Dermis blood vessel endothelial cell (primary cell): ENCODE data around the gene SLC27A4. TPM values are rescaled to one million over a fixed set of nuclear protein-coding genes. Genes with fewer than 3 reads are reported as not detected.
"Not testable (repeated sequence)": the region's sequence is repeated elsewhere in the genome, so short reads cannot be mapped to it uniquely, and the experiment has no call there.

Experiments
- DNase-seq: peaks from one replicate; pipeline ENCODE4 v3.0.0; 2010
- total RNA-seq: library from RNA; depleted of rRNA; stranded (reverse); fragments of >200 nt; gene quantifications from 2 replicates; pipeline ENCODE4 v1.2.3, GENCODE V29; 2014

Gene SLC27A4
- total RNA-seq, 1 donor from 2014 or later, result 34.5 TPM

DNA sequence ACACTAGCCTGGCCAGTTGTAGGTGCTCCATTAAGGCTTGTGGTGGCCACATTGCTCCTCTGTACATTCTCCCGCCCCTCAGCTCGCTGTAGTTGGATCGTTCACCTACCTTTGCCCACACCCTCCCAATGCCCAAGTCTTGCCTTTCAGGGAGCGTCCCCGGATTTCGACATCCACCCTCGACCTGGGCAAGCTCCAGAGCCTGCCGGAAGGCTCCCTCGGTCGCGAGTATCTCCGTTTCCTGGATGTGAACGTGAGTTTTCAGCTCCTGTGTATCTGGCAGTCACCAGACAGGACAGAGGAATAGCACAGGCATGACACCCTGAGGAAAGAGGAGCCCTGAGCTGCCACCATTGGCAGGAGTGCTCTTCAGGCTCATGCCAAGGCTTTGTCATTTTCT lies 14.7 kb upstream of the SLC27A4 start:
- DNase-seq, result no peak

DNA sequence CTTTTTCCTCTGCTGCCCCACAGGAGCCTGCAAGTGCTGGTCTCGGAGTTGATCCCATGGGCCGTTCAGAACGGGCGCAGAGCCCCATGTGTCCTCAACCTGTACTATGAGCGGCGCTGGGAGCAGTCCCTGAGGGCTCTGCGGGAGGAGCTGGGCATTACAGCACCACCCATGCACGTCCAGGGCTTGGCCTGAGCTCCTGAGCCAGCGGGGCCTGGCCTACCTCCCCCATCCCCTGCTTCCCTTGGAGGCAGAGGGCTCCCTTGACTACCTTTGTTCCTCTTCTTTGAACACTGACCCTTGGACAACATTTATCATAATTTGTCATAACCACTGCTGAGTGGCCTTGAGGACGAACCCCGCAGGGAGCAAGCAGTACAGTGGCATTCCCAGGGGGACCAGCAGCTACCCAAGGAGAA lies 6.9 kb upstream of the SLC27A4 start:
- DNase-seq, result no peak

DNA sequence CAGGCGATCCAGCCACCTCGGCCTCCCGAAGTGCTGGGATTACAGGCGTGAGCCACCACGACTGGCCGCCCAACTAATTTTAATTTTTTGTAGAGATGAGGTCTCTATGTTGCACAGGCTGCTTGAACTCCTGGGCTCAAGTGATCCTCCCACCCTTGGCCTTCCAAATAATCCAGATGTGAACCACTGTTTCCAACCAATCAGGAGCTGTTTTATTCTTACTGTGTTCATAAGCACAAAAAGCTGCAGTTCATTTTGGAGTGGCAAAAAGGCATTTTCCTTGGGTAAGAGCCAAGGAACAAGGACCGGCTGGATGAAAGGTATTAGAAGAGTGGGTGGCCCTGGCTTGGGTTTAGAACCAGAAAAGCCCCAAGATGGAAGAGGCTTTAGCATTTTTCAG lies 5.2 kb upstream of the SLC27A4 start:
- no peak for DNase-seq

DNA sequence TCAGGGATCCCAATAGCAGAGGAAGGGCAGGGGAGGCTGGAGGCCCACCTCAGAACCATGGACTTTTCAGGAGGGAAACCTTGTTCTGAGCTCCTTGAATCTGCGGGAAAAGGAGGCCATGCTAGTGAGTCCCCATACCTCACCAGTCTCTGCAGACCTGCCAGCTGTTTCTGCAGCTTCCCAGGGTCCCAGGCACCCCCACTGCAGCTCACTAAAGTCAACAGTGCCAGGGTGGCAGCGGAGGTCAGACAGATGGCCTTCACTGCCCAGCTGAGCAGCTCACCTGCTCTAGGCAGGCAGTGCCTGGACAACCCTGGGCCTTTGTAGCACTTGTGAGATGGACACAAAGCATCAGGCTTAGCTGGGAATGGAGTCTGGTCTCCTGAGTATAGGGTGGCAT lies 4.4 kb upstream of the SLC27A4 start:
- DNase-seq, result no peak

- DNase-seq, result no peak
These were observed 2.4 kb upstream of the SLC27A4 start for GRCh38 chr9:128337936-128338335.

- DNase-seq, result not testable (repeated sequence)
These were observed 1.3 kb upstream of the SLC27A4 start for GRCh38 chr9:128338852-128339614.

DNA sequence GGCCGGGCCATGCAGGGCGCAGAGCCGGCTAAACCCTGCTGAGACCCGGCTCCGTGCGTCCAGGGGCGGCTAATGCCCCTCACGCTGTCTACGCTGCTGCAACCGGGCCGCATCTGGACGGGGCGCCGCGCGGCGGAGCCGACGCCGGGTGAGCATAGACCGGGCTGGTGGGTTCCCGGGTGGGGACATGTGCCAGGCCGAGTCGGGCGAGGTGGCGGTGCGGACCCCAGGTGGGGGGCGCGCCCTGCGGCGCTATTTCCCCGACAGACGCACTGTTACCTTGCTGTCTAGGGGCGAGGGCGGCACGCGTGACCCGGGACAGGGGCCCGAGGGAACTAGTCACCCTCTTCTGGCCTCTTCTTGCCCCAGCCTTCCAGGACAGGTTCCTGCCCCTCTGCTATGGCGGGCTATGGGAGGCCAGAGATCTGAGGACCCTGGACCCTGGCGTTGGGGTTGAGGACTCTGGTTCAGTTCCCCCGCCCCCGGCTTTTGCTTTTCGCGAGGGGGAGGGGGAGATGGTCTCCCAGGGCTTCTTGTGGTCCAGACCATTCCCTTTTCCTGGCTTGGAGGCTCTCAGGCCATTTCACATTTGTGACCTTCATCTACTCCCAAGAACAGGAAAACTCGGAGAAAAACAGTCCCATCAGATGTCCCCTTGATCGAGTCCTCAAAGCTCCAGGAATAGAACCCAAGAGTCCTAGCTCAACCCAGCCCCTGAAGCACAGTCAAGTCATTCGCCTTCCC lies 536 bp downstream of the SLC27A4 start:
- DNase-seq, result peak; percentile 18

- DNase-seq, result peak; percentile 86
These were observed 1.1 kb downstream of the SLC27A4 start for GRCh38 chr9:128341435-128341849.

- no peak for DNase-seq
These were observed 2.8 kb downstream of the SLC27A4 start for GRCh38 chr9:128342971-128343680.

DNA sequence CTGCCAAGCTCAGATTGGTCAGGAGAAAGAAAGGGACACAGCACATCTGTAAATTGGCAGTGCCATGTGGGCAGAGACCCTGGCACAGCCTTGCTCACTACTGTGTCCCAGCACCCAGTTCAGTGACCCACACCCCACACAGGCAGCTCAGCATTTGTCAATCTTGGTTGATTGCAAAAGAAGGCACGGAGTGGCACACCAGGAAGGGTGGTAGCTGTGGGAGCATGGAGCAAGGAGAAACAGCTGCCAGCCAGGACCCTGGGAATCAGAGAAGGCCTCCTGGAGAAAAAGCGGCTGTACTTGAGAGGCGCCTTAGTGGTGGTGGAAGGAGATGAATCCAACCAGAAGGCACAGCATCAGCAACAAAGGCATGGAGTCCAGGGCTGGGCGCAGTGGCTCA lies 3.5 kb downstream of the SLC27A4 start:
- DNase-seq, result no peak

DNA sequence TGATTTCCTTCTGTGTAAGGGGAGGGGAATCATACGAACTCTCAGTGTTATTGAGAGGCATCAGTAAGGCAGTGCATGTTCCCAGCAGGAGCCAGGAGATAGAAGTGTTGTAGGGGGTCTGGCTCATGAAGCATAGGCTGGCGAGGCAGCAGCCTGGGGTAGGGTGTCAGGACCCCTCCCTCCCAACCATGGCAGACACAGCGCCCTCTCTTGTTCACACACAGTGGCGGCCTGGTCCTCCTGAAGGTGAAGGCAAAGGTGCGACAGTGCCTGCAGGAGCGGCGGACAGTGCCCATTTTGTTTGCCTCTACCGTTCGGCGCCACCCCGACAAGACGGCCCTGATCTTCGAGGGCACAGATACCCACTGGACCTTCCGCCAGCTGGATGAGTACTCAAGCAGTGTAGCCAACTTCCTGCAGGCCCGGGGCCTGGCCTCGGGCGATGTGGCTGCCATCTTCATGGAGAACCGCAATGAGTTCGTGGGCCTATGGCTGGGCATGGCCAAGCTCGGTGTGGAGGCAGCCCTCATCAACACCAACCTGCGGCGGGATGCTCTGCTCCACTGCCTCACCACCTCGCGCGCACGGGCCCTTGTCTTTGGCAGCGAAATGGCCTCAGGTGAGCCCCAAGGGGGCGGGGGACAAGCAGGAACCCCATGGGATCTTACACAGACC lies 4.7 kb downstream of the SLC27A4 start:
- no peak for DNase-seq

GRCh38 chr9:128349125-128349524 lies 8.8 kb downstream of the SLC27A4 start:
- no peak for DNase-seq

DNA sequence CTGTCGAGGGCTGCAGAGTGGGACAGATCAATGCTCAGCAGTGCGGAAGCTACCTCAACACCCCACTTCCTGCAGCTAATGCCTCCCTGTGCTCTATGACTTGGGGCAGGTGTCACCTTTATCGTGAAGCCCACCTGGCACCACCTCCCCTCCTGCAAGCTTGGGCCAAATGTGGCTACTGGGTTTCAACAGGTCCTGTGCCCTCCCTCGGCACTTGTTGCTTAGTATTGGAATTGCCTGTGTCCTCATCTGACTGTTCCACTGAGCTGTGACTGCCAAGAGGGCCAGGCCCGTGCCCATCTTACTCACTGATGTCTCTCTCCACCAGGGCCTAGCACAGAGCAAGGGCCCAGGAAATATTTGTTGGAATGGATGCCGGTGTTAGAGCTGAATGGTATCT lies 9.4 kb downstream of the SLC27A4 start:
- DNase-seq, result no peak

GRCh38 chr9:128355451-128355850 lies 15.1 kb downstream of the SLC27A4 start:
- no peak for DNase-seq

GRCh38 chr9:128358090-128358489 lies 17.8 kb downstream of the SLC27A4 start:
- no peak for DNase-seq

GRCh38 chr9:128358861-128359260 lies 18.5 kb downstream of the SLC27A4 start:
- DNase-seq, result no peak

DNA sequence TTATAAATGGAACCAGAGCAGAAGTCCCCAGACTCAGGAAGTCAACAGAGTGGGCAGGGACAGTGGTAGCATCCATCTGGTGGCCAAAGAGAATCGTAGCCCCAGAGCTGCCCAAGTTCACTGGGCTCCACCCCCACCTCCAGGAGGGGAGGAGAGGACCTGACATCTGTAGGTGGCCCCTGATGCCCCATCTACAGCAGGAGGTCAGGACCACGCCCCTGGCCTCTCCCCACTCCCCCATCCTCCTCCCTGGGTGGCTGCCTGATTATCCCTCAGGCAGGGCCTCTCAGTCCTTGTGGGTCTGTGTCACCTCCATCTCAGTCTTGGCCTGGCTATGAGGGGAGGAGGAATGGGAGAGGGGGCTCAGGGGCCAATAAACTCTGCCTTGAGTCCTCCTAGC lies 20.5 kb downstream of the SLC27A4 start:
- no peak for DNase-seq

DNA sequence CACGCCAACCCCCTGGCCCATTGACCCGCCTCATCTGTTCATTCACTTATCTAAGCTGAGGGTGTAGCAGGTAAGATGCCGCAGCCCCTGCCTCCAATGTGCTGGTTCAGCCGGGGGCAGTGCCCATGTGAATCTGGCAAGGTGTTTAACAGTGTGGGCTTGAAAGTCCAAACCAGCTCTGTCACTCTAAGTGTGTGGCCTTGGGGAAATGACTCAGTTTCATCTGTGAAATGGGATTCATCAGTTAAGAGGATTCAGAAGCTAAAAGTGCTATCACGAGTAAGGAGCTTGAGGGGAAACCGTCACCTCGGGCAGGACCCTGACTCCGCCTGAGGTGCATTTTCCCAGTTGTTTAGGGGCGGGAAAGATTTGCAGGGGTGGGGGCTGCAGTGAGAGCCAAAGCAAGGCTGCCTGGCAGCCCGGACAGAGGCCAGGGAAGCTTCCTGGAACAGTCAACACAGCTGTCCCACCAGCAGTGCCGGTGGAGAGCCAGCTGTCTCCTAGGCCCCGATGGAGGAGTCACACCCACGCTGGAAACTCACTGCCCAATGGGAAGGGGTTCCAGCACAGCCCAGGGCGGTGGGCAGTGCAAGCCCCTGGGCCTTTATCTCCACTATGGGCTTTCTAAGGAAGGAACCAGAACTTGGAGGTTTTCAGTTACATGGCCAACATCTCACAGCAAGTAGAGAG lies 21.1 kb downstream of the SLC27A4 start:
- peak; percentile 26 for DNase-seq

DNA sequence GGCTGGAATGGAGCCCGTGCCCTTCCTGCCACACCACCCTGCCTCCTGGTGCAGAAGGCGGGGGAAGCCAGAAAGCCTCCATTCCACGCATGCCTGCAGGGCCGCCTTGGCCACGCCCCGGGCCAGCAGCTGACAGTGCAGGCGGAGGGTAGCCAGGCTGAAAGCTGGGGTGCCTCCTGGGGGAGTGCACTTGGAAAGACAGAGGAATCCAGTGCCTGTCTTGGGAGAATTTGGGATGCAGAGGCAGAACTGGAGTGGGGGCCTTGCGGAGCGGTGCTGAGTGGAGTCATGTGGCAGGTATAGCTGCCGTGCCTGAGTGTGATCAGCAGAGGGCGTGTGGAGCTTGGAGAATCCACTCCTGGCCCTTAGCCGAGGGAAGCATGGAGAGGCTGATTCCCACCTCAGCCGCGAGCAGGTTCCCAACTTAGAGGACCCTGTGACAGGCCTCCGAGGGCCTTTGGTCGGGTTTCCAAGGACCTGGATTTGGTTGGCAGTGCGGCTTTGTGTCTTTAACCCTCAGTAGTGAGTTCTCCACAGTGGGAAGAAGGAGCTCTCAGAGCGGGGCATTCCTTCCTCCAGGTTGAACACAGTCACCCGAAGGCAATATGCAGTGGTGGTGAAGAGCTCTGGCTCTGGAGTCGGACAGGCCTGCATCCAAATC lies 21.8 kb downstream of the SLC27A4 start:
- DNase-seq, result peak; percentile 91

DNA sequence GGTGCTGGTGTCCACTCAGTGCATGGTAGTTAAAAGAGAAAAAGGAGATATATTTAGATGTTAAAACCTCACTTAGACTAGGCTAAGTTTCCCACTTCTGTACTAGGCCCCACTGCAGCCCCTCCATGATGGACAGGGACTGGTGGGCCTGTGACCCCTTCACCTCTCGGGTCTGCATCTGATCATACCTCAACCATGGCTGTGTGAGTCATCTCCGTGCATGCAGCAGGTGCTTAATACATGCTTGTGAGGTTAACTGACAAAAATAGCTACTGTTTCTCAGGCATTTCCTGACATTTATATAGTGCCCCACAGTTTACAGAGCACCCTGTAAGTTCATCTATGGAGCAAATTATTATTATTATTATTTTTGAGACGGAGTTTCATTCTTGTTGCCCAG lies 22.4 kb downstream of the SLC27A4 start:
- no peak for DNase-seq

DNA sequence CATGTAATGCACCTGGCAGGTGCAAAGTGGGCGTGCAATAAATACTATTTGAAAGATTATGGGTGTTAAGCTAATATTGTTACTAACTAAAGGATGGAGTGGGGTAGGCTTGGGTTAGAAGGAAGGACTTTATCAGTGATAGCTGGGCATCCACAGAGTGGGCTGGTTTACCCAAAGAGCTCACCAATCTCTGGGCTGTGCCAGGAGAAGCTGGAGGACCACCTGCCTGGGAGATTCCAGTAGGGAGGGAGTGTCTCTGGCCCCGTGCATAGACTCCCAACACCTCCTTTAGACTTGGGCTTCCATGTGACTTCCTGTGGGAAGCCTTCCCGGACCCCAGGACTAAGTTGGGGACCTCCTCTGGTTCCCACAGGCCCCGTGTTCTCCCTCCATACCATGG lies 25.2 kb downstream of the SLC27A4 start:
- no peak for DNase-seq
